GM21360 (cell line): ENCODE results near the gene CPA5.

Experiments
- ATAC-seq: cut with Tn5 transposase; IDR thresholded peaks from one replicate; pipeline ENCODE4 v1.9.1; 2021; ENCODE audit warnings: mild to moderate bottlenecking, moderate library complexity; ENCODE audit not compliant: unreplicated experiment

Gene CPA5

DNA sequence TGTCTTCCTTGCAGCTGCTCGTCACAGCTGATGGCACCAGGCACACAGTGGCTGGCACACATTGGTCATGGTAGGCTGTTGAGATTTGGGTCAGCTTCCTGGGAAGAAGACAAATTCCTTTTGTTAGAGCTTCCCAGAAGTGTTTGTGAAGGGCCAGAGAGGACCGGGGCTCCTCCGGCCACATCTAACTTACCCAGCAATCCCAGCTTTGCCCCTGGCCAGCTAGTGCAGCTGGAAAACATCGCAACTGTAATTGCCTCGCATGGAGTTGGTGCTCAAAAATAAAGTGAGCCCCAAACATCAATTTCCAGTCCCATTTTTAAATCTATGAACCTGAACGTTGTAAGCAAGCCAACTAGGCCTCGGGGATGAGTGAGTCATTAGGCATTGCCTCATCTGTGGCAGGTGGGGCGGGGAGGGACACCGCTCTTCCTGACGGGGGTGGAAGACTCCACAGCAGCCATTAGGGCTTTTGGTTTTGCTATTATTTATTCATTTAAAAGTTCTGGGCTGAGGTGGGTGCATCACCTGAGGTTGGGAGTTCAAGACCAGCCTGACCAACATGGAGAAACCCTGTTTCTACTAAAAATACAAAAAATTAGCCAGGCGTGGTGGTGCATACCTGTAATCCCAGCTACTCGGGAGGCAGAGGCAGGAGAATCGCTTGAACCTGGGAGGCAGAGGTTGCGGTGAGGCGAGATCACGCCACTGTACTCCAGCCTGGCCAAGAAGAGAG, 12.4 kb downstream of the CPA5 start:
- no peak for ATAC-seq

DNA sequence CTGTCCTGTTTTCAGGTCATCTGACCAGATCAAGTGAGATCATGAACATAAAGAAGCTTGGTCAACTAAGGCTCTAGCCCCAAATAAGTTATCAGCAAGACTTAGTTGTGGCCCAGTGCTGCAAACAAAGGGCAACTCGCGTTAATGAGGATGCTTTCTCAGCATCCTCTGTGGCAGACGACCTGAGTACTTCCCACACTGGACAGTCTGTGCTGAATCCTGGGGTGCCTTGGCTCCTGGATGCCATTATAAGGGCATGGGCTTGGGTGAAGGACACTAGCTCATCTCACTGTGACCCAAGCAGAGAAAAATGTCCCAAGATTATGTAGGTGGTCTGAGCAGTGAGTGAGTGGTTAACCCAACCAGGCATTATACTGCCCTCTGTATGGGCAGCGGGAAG, 13.9 kb downstream of the CPA5 start:
- ATAC-seq, result no peak

DNA sequence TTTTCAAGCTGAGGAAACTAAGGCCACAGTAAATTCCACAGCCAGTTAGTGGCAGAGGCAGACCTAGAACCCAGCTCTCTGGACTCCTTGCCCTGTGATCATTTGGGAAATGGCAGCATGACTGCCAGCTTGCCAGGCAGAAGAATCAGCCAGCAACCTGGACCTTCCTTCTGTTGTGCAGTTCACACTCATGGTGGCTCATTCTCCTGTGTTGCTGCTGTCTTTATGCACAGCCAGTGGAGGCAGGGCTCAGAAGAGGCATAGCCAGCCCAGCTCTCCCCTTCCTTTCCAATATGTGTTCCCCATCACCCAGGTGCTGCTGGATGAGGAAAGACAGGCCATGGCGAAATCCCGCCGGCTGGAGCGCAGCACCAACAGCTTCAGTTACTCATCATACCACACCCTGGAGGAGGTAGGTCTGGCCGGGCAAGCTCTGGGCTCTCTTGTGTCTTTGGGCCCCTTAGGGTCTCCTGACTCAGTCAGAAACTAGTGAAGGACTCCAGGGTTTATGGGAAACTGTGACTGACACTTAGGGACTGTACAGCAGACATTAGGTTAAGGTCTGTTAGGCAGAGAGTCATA, 14.8 kb downstream of the CPA5 start:
- ATAC-seq, result no peak

DNA sequence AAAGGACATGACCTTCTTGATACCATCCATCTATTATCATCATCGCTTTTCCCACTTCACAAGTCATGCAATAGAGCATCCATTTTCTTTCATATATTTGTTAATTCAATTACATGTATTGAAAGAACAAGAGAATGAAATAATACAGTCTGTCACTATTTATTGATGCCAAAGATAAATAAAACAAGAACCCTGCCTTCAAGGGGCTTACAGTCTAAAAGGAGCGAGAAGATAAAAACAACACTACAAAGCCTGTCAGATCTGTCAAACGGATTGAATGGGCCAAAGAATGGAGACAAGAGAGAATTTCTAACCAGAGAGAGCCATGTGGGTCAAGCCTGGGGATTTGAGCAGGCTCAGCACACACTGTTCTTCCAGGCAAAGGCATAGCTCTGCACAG, 15.9 kb downstream of the CPA5 start:
- no peak for ATAC-seq

DNA sequence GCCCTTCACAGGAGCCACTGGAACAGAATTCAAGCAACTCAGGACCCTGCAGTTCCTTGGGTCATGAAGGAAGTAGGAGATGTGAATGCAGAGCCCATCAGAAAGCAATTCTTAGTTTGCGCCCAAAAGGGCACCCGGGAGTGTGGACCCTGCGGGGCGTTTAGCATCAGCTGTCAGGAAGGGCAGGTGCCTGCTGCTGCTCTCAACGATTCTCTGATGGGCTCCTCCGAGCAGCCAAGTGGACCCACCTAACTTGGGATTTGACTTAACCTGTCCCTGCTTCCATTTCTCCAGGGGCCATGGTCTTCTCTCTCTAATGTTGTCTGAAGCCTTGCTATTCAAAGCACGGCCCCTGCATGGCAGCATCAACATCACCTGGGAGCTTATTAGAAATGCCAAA, 17.1 kb downstream of the CPA5 start:
- no peak for ATAC-seq

DNA sequence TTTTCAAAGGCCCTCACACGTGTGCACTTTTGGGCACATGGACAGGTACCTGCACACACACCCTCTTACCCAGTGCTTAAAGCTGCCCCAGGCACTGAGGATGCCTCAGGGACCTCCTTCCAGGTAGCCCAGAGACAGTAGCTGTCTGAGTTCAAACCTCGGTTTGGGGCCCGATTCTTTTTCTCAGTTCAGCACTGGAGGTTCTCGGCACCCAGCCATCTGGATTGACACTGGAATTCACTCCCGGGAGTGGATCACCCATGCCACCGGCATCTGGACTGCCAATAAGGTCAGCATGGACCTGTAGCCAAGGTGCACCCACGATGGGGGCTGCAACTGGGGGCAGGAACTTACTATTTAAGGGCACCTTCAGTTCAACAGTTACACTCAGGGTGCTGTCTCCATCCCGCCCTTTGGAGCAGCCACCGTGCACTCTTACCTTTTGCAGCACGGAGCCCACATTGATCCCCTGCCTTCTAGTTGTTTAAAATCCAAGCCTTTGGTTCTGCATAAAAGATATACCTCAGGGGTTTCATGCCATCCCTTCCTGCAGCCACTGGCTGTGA, 17.7 kb downstream of the CPA5 start:
- ATAC-seq, result no peak

DNA sequence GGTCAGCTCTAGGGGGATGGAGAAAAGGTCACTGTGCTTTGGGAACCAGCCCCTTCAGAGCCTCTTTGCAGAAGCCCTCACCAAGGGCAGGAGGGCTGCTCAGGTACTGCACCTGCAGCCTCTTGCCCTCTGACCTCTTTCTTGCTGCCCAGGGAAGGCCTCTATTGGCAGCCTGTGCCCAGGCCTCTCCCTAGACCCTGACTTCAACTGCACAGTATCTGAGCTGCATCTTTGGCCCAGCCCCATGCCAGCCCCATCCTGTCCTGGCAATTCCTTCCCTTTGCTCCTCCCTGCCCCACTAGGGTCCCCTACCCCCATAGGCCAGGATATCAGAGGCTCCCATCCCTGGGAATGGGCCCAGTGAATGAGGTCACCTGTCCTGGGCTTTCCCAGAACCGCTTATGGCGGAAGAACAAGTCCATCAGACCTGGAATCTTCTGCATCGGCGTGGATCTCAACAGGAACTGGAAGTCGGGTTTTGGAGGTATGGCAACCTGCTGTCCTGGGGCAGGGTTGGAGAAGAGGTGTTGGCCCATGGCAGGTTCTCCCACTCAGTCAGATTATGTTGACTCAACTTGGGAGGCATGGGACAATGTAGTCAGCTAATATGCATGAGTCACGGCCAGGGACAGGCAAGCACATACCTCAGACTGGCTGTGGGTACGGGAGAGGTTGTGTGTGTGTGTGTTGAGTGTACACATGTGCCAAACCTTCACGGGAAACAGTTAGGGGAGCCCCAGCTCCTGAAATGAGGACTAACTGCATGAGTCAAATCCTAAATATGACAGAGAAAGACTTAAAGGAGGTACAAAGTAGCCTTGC, 18.6 kb downstream of the CPA5 start:
- ATAC-seq, result no peak

DNA sequence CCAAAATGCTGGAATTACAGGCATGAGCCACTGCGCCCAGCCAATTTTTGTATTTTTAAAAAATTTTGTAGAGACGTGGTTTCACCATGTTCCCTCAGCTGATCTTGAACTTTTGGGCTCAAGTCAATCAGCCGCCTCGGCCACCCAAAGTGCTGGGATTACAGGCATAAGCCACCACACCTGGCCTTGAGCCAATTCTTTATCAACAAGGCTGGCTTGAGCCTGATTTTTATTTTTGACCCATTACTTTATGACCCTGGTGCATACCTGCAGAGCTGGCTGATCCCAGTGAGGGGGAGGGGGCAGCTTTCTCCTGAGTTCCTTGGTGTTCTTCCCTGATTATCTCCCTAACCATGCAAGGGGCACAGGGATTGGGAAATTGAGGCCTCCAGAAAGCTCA, 19.8 kb downstream of the CPA5 start:
- ATAC-seq, result no peak

DNA sequence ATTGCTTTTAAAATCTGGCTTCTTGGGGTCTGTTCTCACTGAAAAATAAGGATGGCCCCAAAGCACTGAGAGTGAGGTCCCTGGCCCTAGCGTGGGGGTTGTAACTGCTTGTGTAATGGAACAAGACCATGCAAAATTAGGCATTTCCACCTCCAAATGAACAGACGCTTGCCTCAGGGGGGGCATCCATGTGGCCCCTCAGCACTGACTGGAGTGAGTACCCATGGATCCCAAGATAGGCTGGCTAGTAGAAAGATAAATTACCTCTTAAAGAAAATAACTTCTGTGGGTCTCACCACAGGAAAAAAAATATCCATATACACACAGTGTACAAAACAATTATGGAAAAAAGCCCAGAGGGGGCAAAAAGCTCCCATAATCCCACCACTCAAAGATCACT, 20.5 kb downstream of the CPA5 start:
- ATAC-seq, result no peak

DNA sequence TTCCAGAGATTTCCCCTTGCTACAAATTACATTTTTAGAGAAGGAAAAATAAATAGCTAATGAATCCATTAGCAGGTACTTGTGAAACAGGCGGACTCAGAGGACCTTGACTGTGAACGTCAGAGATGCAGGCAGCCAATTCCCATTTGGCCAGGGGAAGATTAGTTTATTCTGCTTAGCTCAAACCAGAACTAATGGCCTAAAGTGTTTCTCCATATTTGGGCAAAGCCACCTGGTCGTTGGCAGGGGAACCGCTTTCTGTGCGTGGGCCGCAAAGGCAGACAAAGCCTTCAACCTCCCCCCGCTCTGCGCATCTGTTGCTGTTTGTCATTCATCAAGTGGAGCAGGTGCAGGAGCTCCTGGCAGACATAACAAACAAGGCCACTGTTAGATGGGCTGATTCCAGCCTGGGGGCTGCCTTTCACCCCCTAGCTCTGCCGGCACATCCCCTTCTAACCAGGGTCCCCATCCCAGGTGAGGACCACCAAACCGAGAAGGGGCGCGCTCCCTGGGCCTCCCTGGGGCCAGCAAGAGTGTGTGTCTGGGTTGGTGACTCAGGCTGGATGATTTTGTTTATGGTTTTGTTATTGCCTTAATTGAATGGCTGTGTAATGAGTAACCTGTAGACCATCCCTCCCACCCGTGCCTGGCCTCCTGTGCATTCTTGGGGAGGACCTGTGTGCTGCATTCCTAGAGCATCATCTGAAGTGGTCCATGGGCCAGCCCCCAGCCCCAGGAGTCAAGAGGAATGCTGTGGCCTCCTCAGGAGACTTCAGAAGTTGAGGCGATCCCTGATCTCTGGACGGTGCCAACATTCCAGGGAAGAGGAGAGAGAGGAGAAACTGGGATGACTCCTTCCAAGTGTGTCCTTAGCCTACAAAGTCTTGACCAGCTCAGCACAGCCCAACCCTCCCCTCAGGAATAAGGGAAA, 21.2 kb downstream of the CPA5 start:
- ATAC-seq, result peak; percentile 76

DNA sequence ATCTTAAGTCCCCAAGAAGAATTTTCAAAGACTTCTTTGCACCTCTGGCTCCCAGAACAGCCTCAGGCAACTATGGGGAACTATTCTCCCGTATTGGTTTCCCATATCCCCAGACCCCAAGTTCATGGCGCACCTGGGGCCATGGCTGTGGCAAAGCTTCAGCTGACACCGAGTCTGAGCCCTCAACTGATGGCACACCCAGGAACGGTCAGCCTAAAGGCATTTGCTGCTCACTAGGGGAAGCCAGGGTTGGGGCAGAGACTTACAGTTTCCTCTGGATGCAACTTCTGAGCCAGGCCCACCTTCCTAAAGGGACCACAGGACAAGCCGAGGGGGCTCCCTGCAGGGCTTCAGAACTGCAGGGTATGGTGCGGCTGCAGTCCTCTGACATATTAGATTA, 21.9 kb downstream of the CPA5 start:
- ATAC-seq, result no peak

DNA sequence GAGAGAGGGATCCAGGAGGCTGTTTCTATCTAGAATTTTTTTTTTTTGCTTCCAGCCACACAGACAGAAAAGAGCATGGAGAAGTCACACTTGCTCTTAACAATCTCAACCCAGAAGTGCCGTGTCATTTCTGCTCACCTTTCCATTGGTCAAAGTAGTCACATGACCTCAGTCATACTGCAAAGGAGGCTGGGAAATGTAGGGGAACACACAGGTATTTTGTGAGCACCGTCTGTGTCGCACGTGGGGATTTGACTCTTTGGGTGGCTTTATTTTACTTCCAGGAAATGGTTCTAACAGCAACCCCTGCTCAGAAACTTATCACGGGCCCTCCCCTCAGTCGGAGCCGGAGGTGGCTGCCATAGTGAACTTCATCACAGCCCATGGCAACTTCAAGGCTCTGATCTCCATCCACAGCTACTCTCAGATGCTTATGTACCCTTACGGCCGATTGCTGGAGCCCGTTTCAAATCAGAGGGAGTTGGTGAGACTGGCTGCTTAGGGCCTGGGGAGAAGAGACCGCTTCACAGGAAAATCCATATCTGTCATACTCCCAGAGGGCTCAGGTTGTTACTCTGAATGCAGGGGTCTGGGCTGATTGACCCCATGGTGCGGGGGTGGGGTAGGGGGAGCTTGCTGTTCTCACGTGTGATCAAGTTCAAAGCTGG, 22.6 kb downstream of the CPA5 start:
- no peak for ATAC-seq

DNA sequence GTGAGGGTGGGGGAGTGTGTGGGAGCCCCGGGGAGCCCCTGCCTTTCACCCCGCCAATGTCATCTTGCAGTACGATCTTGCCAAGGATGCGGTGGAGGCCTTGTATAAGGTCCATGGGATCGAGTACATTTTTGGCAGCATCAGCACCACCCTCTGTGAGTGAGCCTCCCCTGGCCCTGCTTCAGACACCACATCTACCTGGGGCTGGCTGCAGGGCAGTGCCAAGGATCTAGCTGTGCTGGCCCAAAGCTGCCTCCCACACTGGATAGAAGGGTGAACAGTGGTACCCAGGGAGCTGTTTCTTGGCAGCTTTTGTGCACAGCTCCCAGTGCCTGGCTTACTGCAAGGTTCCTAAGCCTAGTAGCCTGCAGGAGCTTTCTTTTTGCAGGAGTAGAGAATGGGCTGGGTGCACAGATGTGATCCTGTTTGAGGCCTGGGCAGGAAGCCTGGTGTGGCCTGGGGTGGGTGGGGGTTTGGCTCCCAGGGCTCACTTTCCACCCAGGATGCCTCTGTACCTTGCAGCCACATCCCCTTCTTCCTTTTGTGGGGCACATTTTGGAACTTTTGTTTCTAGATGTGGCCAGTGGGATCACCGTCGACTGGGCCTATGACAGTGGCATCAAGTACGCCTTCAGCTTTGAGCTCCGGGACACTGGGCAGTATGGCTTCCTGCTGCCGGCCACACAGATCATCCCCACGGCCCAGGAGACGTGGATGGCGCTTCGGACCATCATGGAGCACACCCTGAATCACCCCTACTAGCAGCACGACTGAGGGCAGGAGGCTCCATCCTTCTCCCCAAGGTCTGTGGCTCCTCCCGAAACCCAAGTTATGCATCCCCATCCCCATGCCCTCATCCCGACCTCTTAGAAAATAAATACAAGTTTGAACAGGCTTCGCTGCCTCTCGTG, 23.5 kb downstream of the CPA5 start:
- ATAC-seq, result no peak

DNA sequence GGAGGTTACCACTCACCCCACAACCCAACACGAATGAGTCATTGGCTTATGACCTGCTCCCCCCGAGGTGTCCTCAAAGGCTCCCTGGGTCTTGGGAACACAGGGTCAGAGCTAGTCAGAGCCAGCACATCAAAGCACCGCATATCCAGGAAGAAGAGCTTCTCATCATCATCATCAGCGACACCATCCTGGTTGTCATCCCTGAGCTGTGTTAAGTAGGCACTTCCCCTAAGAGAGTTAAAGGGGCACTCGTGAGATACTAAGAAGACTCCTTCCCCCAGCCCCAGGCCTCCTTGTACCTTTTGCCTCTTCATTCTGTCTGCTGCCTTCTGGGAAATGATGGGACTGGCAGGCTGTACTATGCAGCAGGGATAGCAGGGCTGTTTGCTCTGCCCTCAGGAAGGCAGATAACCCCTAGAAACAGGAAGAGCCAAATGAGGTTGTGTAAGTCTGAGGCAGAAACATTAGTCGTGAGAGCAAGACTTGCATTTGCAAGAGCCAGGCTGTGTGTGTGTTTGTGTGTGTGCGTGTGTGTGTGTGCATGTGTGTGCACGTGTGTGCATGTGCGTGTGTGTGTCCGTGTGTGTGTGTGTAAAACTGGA, 24.6 kb downstream of the CPA5 start:
- ATAC-seq, result no peak

DNA sequence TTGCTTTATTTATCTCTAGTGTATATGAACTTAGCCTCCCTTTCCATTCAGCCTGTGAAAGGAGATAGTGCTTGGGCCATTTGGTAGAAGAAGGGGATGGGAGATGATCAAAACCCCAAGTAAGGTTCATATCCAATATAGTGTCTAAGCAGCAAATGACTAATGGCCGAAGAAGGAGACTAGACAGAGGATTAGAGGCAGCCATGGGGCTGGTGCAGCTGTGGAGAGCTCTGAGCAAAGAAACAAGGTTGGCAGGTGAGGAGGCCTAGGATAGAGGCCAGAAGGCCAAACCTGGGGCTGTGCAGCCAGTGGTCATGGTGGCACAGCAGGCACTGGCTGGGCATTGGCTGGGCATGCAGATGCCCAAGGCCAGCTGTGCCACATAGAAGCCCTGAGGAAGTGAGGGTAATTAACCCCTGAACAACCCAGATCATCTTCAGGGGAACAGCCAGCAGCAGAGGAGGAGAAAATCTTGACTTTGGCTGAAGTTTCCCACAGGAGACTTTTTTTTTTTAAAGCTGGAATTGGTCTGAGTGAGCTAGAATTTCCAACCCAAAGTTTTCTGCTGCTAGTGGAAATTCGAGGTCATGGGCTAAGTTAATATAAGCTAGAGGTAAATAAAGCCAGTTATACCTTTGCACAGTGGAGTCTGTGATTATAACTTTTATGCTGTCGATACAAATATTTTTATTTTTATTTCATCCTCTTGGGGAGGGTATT, 25.4 kb downstream of the CPA5 start:
- no peak for ATAC-seq

DNA sequence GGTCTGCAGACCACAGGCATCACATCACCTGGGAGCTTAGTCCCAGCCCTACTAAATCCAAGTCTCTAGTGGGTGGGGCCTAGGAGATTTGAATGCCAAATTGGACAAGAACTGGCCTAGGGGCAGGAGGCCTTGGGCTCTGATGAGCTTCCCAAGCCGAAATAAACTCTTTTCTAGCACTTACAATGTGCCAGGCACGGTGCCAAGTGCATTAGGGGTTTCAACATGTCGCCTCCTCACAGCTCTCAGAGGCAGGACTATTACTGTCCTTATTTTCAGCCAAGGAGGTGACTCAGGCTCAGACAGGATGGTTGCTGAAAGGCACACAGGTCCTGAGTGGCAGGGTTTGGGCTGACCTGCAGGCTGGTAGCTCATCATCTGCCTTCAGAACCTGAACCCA, 26.4 kb downstream of the CPA5 start:
- no peak for ATAC-seq

DNA sequence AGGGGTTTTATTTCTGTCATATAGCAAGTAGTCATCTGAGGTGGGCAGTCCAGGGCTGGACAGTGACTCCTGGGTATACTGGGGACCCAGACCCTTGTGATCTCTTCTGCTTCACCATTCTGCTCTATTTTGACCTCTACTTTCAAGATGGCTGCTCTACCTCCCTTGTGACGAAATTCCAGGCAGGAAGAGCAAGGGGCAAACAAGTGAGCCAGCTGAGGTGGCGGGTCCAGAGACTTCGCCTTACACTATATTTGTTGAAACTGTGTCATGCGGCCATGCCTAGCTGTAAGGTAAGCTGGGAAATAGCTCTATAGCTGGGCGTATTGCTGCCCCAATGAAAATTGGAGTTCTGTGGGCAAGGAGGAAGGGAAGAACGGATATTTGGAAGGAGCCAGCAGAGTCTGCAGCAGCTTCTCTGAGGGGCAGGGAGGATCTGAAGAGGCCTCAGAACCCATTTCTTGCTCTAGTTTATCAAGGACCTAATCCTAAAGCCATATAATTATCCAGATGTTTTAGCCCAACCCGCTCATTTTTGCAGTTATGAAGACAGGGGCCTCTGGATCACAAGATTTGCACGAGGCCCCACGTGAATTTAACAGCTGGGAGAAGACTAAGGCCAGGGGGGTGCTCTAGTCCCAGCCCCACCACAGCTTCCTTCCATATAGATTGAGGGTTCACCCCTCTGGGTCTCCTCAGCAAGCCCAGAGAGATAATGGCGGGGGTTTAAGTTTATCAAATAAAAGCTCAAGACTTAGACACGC, 28.0 kb downstream of the CPA5 start:
- ATAC-seq, result no peak
